Germinal center (tissue), 1 donor: ENCODE results near the gene SLC25A6.
"Not testable (repeated sequence)": the region's sequence is repeated elsewhere in the genome, so short reads cannot be mapped to it uniquely, and the experiment has no call there.

ENCODE experiments used
- DNase-seq: peaks from one replicate; pipeline ENCODE4 v3.0.0; 2012; ENCODE audit warnings: mixed read lengths, low spot score

SLC25A6 gene

DNA sequence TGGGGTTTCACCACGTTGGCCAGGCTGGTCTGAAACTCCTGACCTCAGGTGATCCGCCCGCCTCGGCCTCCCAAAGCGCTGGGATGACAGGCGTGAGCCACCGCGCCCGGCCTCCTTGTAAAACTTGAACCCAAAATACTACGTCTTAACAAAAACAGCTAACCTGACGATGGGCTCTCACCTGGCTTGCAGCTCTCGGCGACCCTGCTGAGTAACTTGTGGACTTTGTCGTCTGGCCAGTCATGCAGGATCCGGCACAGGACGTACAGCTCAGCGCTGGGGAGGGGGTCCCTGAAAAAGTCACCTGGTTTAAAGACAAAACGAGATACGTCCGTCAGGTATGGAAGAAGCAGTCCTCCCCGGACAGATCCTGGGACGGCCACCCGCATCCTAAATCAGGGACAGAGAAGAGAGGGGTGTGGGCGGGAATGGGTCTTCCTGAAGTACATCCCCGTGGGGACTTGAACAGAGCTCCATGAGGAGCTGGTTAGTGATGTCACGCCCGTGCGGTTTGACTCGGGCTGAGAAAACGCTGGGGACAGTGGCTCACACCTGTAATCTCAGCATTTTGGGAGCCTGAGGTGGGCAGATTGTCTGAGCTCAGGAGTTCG, 20.7 kb upstream of the SLC25A6 start:
- DNase-seq, result no peak

DNA sequence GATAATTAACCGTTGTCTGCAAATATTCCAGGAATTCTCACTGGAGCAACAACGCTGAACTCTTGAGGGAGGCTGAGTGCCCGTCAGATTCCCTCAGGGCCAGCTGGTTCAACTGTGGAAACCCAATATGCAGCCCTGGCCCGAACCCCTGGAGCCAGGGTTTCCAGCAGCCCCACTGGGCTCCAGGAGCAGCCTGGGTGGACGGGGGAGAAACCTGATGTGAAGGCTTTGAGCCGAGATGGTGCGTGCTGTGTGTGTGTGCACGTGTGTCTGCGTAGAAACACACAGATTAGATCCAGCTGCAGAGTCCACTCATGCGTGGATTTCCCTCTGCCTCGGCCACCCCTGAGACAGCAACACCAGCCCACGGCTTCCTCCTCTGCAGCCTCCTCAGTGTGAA, 19.4 kb upstream of the SLC25A6 start:
- DNase-seq, result no peak

DNA sequence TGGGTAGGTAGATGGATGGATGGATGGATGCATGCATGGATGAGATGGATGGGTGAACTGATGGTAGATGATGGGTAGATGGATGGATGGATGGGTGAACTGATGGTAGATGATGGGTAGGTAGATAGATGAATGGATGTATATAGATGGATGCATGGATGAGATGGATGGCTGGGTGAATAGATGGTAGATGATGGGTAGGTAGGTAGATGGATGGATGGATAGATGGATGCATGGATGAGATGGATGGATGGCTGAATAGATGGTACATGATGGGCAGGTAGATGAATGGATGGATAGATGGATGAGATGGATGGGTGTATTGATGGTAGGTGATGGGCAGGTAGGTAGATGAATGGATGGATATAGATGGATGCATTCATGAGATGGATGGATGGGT, 15.1 kb upstream of the SLC25A6 start:
- no peak for DNase-seq

DNA sequence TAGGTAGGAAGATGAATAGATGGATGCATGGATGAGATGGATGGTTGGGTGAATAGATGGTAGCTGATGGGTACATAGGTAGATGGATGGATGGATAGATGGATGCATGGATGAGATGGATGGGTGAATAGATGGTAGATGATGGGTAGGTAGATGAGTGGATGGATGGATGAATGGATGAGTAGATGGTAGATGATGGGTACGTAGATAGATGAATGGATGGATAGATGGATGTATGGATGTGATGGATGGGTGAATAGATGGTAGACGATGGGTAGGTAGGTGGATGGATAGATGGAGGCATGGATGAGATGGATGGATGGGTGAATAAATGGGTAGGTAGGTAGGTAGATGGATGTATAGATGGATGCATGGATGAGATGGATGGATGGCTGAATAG, 13.9 kb upstream of the SLC25A6 start:
- DNase-seq, result not testable (repeated sequence)

DNA sequence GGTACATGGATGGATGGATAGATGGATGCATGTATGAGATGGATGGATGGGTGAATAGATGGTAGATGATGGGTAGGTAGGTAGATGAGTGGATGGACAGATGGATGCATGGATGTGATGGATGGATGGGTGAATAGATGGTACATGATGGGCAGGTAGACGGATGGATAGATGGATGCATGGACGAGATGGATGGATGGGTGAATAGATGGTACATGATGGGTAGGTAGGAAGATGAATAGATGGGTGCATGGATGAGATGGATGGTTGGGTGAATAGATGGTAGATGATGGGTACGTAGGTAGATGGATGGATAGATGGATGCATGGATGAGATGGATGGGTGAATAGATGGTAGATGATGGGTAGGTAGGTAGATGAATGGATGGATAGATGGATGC, 12.0 kb upstream of the SLC25A6 start:
- not testable (repeated sequence) for DNase-seq

DNA sequence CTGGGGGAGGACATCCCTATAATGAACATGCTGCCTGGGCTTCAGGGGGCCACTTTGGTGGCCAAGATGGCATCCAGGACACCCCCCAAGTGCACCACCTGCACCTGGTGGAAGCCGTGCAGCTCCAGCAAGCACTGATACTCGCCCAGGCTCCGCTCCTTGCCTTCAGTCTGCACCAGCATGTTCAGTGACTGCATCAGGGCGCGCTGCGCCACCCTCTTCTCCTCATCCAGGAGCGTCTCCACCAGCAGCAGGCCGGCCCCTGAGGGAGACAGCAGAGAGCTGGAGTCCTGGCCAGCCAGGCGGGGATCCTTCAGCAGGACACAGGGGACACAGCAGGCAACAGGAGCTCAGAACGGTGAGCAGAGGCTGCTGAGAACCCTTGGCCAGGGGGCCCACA, 11.3 kb upstream of the SLC25A6 start:
- DNase-seq, result no peak

DNA sequence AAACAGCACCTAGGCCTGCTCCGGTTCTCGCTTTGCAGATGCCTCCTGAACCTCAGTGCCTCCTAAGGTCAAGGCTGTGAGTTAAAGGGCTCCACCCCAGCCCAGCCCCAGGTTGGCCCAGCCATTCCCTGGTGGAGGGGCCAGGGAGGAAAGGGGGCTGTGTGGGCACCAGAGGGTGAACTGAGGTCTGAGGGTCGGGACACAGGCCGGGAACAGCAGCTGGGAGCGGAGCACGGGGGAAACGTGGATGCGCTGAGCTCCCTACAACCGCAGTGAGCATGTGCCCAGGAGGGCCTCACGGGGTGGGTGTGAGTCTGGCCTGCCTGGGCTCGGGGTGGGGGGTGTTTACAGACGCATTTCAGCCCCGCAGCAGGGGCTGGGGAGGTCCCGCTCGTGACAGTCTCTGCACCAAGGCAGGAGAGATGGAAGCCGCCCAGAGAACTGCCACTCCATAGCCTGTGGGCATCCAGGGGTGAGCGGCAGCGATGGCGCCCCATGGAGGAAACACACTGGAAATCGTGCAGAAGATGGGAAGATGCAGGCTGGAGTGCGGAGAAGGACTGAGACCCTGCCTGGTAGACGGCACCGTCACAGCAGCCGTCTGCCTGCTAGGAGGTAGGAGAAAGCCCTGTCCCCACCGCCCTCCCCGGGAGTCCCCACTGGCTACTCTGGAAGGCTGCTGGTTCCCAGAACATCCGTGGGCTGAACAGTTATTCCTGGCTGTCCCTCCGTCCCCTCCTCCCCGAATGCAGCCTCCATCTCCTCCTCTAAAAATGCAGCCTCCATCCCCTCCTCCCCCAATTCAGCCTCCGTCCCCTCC, 9.9 kb upstream of the SLC25A6 start:
- DNase-seq, result no peak

DNA sequence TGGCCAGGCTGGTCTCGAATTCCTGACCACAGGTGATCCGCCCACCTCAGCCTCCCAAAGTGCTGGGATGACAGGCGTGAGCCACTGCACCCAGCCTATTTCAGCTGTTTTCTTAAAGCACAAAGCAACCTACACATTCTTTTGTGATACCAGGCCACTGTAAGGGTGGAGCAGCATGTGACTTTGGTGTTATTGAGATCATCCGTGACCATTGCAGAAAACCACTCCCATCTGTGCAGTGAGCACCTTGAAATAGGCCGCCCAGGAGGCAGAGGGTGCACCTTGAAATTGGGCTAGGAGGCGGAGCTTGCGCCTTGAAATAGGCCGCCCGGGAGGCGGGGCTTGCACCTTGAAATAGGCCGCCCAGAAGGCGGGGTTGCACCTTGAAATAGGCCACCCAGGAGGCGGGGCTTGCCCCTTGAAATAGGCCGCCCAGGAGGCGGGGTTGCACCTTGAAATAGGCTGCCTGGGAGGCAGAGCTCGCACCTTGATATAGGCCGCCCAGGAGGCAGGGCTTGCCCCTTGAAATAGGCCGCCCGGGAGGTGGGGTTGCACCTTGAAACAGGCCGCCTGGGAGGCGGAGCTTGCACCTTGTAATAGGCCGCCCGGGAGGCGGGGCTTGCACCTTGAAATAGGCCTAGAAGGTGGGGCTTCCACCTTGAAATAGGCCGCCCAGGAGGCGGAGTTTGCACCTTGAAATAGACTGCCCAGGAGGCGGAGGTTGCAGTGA, 9.0 kb upstream of the SLC25A6 start:
- no peak for DNase-seq

DNA sequence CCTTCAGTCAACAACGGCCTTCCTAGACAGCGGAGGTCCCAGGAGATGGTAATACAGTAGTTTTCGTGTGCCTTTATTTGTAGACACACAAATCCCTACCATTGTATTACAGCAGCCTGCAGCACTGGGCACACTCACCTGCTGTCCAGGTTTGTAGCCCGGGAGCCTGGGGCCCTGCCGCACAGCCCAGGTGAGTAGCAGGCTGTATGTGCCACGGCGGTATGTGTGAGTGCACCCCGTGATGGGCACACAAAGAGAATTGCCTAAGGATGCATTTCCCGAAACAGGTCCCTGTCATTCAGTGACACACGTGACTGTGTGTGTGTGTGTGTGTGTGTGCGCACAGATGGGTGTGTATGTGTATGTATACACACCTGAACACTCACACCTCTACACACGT, 8.1 kb upstream of the SLC25A6 start:
- DNase-seq, result no peak

DNA sequence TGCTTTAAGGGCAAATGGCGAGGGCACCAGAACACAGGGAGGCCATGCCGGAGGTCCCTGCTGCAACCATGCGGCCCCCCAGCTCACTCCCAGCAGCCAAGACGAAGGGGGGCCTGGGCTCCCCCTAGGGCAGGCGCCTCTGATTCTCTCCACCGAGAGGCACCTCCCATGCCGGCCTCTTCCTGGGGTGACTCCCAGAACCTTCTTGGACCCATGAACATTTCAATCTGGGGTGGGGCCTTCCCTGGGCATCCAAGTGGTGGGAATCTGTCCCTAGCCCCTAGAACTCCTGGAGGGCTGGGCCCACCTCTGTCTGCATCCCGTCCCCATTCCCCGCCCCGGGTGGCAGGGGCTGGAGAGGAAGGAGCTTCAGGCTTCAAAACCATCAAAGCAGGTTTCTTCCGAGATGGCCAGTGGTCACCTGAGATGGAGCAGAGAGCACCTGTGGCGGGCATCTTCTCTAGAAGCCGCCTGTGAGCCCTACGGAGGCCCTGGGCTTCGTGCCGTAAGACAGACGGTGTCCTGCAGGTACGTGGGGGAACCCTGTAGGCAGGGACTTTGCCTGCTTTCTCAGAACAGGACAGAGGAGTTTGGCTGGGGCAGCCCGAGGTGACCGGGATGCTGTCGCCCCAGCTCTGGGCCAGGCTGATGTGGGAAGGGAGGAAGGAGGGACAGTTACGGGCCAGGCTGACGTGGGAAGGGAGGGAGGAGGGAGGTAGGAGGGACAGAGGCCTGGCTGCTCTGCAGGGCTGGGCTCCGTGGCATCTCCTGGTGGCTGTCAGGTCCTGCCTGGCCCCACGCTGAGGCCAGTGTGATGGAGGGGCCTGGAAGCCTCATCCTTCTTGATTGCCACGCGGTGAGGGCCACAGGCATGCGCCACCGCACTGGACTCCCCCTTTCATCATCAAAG, 6.8 kb upstream of the SLC25A6 start:
- no peak for DNase-seq

DNA sequence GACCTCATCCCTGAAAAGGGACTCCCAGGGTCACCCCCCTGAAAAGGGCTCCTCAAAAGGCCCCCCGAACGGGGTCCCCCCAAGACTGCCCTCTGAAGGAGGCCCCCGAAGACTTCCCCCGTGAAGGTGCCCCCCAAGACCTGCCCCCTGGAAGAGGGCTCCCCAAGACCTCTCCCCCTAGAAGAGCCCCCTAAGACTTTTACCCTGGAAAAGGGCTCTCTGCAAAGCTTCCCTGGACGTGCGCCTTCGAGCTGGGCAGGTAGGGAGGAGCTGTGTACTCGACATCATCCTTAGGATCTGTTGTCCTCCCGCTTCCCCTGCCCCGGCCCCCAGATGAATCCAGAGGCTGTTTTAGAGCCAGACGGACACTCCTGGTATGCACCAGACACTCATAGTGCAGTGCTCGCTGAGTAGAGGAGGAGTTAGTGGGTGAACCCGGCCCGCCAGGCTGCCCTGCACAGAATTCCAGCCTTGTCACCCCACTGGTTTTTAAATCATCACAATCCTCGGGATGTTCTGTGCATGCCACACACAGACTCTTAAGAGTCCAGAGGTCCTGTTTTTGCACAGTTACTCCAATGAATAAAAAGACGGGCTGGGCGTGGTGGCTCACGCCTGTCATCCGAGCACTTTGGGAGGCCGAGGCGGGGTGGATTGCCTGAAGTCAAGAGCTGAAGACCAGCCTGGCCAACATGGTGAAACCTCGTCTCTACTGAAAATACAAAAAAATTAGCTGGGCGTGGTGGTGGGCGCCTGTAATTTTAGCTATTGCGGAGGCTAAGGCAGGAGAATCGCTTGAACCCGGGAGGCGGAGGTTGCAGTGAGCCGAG, 5.7 kb upstream of the SLC25A6 start:
- no peak for DNase-seq

DNA sequence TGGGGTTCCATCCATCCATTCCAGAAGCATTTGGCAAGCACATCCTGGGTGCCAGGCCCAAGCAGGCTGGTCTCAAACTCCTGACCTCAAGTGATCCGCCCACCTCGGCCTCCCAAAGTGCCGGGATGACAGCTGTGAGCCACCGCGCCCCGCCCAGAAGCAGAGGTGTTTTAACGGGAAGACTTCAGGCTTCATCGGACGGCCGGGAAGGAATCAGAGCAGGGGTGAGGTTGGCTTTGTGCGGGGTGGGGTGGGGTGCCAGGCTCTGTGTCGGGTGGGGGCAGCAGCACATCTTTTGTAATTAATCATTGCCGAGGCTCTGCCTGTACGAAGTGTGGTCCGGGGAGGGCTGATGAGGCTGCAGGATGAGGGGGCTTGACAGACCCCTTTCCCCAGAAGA, 5.1 kb upstream of the SLC25A6 start:
- DNase-seq, result no peak

DNA sequence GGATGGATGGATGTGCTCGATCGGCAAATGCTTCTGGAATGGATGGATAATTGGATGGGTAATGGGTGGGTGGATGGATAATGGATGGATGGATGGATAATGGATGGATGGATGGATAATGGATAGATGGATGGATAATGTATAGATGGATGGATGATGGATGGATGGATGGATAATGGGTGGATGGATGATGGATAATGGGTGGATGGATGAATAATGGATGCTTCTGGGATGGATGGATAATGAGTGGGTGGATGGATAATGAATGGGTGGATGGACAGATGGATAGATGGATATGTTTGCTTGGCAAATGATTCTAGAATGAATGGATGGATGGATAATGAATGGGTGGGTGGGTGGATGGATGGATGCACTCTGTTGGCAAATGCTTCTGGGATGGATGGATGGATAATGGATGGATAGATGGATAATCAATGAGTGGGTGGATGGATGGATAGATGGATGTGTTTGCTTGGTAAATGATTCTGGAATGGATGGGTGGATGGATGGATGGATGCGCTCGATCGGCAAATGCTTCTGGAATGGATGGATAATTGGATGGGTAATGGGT, 3.8 kb upstream of the SLC25A6 start:
- no peak for DNase-seq

DNA sequence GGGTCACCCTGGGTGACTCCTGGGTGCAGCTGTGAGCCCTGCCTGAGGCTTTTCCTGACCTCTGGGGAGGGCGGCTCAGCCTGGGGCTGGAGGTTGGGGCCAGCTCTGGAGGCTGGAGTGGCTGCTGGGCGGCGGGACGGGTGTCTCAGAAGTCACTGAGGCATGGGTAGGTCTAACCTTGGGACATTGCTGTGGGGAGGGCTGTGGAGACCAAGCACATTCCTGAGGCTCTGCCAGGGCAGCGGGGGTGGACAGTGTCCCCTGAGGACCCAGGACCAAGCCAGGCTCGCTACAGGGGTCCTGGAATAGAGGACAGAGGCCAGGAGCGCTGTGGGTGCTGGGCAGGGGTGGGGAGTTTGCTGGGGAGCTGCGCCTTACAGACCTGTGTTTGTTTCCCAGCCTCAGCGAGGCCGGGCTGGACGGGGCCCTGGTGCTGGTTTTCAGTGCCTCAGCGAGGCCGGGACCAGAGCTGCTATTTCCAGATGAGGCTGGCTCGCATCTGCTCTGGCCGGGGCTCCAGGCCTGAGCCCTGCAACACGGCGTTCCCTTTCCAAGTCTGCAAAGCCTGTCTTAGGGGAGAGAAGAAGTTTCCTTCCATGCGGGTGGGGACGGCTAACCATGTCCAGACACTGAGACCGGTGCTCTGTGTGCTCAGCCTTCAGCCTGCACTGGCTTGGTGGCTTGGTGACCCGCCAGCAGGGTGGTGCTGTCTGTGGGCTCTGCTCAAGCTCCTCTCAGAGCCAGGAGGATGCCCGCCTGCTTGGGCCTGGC, 3.0 kb upstream of the SLC25A6 start:
- no peak for DNase-seq

DNA sequence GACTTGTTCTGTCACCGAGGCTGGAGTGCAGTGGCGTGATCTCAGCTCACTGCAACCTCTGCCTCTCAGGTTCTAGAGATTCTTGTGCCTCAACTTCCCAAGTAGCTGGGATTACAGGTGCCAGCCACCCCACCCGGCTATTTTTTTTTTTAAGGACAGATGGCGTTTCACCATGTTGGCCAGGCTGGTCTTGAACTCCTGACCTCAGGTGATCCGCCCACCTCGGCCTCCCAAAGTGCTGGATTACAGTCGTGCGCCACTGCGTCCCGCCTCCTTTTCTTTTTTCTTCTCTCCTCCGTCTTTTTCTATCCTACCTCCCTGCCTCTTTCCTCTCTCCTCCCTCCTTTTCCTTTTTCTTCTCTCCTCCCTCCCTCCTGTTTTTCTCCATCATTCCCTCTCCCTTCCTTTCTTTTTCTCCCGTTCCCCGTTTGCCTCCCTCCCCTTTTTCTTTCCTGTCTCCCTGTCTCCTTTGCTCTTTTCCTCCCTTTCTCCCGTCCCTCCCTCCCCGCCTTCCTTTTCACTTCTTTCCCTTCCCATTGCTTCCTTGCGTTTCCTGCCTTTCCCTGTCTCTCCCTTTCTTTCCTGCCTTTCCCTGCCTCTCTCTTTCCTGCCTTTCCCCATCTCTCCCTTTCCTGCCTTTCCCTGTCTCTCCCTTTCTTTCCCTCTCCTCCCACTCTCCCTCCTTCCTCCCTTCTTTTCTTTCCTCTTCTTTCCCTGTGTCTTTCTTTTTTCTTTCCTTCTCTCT, 2.1 kb upstream of the SLC25A6 start:
- no peak for DNase-seq

DNA sequence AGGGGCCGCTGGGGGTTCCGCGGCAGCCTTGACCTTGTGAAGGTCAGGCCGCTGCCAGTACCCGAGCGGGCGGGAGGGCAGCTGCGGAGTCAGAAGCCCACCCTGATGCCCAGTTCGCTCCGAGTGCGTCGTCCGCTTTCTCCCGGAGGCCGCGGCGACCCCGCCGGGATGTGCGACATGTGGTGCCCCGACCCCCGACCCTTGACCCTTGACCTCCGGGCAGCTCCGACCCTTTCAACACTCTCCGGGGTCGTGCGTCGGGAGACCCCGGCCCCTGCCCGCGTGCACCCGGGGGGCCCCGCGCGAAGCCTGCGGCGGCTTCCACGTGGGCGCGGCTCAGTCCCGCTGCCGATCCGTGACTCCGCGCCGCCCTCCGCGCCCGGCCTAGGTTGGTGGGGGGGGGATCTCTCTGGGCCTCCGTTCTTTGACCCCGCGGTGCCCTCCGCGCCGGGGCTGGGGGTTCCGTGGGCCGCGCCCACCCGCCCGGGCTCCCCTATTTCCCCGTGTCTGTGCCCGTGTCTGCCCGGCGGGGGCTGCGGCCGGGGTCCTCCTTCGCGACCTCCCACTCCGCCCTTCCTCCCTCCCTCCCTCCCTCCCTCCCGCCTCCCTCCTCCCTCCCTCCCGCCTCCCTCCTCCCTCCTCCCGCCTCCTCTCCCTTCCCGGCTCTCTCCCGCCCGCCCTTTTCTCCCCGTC, 609 bp upstream of the SLC25A6 start:
- DNase-seq, result peak; percentile 31

DNA sequence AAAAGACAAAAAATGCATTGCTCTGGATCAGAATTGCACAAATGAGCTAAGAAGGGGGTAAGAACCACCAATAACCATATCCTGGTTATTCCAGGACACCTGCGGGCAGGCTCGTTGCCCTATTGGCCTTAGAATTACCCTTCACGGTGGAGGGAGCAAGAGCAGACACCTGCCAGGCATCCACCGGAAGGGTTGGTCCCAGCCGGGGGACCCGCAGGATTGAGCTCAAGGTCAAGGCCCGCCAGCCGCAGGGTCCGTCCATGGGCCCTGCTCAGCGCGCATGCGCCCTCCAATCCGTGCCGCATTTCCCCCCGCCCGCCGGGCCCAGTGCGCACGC, 575 bp downstream of the SLC25A6 start:
- peak; percentile 96 for DNase-seq

DNA sequence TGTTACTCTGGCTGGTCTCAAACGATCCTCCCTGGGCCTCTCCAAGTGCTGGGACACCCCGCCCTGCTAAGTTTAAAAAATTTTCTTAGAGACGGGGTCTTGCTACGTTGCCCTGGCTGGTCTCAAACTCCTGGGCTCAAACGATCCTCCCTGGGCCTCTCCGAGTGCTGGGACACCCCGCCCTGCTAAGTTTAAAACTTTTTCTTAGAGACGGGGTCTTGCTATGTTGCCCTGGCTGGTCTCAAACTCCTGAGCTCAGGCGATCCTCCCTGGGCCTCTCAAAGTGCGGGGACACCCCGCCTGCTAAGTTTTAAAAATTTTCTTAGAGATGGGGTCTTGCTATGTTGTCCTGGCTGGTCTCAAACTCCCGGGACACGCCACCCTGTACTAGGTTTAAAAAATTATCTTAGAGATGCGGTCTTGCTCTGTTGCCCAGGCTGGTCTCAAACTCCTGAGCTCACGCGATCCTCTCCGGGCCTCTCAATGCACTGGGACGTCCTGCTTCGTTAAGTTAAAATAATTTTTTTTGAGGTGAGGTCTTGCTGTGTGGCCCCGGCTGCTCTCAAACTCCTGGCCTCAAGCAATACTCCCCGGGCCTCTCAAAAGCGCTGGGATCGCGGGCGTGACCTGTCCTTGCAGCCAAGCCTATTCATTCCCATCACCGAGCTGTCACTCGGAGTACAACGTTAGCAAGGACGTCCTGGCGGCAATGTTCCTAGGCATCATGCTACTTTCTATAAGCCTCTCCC, 1.1 kb downstream of the SLC25A6 start:
- DNase-seq, result no peak
